ENCODE measurements around the gene RSAD1.

The RSAD1 gene

DNA sequence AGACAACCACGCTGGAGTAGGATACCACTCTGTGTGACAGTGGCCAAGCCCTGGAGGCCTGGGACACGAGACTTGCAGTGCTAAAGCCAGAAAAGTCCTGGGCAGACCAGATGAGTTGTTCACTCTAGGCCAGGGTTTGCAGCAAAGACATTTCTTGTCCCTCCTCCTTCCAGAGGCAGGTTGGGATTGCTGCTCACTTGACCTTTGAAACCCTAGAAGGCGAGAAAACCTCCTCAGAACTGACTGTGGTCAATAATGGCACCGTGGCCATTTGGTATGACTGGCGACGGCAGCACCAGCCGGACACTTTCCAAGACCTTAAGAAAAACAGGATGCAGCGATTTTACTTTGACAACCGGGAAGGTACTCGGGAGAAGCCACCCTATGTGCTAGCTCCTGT lies 44.1 kb downstream of the RSAD1 start:
- DNase-seq, result no peak

DNA sequence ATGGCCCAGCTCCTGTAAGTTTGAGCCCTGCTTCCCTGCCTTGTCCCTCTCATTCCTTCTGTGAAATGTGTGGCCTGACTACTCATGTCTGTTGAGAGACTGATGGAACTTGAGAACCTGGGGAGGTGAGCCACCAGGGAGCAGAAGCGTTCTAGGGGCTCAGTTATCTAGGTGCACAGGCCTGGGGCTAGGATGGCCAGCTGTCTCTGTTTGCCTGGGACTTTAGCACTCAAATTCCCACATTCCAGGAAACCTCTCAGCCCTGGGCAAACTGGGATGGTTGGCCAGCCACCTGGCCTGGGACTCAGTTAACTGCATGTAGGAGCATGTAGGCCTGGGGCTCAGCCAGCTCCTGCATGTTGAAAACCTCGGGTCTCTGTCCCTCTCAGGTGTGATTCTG lies 44.5 kb downstream of the RSAD1 start:
- DNase-seq, result no peak

DNA sequence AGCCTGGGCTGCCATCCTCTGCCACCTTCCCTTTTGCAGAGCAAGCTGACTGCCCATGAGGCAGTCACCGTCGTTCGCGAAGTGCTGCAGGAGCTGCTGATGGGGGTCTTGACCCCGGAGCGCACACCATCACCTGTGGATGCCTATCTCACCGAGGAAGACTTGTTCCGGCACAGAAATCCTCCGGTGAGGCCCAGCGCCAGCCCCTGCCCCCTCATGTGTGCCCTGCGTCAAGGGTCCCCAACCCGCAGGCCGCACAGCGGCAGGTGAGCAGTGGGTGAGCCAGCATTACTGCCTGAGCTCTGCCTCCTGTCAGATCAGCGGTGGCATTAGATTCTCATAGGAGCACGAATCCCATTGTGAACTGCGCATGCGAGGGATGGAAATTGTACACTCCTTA lies 46.2 kb downstream of the RSAD1 start:
- DNase-seq, result no peak

DNA sequence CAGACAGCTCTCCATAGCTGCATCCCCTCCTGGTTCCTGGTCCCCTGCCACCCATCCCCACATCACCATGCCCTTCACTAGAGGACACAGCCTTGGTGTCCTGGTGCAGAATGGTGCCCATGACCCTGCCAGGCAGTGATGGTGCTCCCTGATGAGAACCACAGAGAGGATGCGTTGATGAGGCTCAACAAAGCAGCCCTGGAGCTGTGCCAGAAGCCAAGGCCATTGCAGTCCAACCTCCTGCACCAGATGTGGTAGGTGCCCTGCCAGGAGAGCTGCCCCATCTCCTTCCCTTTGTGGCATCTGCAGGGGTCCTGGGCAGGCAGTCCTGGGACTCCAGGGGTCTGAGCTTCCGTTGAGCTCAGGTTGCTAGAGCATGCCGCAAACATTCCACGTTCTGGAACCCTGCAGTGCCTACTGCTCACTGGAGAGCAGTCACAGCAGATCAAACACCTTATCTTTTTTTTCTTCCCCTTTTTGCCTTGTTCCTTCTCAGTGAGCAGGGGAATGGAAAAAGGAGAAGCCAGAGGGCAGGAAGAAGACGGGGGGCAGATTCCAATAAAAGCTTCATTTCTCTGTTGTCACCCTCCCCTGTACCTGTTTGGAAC lies 48.6 kb downstream of the RSAD1 start:
- no peak for DNase-seq

DNA sequence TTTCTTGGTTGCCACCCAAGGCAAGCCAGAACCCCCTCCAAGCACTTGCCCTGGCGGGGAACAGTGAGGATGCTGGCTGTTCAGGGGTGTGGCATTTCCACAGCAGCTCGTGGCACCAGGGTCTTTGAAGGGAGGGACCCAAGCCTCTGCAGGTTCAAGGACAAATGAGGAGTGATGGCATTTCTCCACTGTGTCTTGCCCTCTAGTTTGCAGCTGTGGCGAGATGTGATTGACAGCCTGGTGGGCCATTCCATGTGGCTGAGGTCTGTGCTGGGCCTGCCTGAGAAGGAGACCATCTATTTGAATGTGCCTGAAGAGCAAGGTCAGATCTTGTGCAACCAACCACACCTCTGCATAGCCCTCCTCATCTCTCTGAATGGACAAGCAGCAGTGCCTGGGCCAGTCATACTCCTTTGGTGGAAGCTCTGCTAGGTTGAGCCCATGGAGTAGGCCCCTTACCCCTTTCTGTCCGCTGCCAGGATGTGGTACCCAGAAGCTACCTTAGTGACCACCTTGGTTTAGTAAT lies 49.4 kb downstream of the RSAD1 start:
- DNase-seq, result no peak

DNA sequence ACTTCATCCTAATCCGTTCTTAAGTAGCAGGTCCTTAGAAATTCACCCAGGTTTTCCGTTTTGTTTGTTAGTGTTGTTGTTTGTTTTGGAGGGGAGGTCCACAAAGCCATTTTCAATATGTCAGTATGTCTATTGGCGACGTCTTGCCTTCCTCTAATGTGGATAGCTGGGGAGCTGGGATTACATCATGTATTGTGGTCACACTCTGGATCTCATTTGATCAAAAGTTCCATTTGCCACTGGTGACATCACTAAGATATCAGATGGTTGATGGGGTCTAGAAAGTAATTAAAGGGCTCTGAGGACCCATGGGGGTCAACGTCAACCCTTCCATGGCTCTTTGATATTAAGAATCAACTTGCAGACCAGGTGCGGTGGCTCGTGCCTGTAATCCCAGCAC lies 51.2 kb downstream of the RSAD1 start:
- no peak for DNase-seq

DNA sequence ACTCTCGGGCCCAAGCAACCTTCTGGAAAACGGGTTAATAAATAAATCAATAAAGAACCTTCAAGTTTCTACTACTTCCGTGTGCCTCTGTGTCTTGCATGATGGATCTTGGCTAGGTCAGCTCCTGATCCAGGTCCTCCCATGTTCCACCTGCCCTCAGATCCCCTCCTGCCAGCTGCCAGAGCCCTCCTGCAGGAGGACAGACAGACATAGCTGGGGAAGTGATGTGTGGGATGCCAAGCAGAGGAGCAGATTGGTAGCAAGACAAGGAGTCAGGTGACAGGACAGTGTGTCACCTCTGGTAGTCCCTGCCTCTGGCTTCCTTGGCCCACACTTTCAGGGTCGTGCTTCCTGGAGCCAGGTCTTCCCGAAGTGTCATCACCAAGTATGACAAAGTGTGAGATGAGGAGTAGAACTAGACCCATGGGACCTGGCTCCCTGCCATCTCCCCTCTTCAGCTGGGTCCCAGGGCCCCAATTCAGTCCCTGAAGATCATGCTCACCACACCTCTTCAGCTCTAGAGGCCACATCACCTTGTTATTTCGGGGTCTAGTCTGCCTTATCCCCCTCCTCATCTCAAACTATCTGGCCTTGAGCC lies 52.9 kb downstream of the RSAD1 start:
- no peak for DNase-seq

DNA sequence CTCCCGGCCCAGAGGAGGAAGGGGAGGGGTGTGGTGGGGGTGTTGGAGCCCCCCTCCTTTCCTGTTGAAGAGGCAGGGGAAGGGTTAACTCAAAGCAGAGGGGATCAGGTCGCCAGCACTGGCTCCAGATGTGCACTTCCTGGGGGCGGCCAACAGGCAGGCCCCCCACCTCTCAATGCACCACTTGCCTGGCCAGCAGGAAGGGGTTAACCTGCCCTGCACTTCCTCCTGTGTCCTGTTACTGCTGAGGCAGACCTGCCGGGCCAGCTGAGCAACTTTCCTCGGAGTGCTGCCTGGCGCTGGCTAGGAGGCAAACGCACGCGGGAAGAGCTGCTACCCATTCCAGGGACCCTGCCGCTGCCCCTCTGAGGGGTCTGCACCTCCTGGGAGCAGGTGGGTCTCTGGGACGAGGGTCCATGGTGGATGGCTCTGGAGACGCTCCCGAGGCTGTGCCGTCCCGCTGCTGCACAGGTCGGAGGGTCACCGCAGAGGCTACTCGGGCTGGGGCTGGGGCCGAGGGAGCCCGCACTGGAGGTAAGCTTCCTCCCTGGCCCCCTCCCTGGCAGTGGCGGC lies 53.9 kb downstream of the RSAD1 start, which contains the start of gene EPN3:
Gene EPN3, plus strand, starts transcription at position 284 of the 573 bp plus-strand sequence. CDS start 3,822 bp downstream, outside the sequence.
- no peak for DNase-seq

DNA sequence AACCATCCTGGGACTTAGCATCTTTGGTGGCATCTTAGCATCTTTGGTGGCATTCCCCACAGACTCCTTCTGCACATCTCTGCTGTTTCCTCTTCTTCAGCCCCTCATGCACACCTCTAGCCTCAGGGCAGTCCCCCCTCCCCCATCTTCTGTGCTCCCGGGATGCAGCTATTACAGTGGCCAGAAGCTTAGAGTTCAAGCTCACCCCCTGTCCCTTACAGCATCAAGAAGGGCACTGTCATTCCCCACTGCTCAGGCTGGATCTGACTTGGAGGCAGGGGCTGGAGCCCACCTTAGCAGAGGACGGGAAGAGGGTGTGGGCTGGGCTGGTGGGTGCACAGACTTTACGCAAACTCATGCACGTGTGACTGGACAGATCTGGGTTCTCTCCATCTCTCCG lies 54.5 kb downstream of the RSAD1 start:
- no peak for DNase-seq

DNA sequence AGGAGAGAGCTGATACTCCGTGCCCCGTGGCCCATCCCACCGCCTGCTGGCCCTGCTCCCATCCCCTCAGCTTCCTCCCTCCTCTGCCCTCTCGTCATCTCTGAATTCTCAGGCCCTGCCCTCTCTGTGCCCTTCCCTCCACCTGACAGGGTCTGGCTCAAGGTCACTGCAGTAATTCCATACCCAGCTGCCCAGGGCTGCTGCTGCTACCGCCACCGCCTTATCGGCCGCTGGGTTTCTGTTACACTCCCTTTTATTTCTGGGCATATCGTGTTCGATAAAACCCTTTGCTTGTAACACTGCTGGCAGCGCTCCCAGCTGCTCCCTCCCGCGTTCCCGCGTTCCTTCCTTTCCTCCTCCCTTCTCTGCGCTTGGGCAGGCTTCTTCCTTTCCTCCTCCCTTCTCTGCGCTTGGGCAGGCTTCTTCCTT lies 55.1 kb downstream of the RSAD1 start:
- DNase-seq, result peak; percentile 18

DNA sequence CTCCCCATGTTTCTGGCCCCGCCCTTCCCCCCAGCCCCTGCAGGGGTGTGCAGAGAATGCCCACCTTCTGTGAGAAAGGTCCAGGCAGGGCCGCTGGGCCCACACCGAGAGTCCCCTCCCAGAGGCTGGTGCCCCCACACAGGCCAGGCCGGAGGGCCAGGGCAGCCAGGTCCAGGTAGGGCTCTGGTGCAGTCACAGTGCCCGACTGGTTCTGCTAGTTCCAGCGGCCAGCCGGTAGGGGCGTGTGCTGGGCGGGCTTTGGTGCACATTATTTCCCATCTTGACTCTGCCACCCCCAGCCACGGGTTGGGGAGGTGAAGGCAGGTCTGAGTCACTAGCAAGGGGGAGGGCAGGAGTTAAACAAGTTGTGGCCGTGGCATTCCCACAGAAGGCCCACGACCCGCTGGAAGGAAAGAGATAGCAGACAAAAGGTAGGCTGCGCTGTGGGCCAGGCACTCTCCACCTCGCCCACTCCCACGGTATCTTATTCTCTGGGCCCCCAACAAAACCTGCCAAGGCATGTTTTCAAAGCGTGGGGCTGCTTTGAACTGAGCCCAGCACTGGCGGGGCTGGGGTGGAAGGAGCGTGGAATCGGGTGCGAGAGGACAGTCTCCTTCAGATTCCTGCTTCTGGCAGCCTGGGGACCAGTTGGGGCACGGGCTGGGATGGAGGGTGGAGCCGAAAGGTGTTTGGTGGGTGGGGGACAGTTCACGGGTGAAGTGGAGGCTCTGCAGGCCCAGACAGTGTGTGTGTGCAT lies 55.7 kb downstream of the RSAD1 start:
- no peak for DNase-seq

DNA sequence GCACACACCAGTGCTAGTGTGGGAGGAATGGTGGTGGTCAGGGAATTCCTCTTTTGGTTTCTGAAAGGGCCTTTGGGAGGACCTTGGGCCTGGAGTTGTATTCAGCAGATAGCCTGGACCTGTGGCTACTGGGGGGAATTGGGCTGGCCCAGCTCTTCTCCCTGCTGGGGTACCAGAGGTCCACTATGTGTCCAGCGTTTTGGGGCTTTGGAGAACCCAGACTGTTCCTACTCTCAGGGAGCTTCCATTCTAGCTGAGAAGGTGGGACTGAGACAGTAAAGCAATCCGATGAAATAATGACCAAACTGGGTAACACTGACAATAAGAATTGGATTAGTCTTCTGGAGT lies 56.3 kb downstream of the RSAD1 start:
- no peak for DNase-seq

DNA sequence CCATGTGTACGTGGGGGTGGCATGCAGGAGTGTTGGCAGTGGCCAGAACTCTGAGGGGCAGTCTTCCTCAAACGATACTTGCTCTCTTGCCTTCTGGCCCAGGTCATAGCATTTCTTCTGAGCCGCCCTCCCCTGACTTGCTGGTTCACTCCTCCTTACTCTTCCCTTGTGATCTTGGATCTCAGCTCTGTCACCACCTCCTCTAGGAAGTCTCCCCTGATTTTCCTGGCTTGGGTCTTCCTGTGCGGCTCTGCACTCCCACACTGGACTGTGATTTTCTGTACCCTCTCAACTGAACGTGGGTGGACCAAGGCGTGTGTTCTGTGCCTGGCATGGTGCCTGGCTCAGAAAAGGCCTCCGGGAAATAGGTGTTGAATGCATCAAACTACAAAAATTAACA lies 56.7 kb downstream of the RSAD1 start:
- DNase-seq, result no peak
